Measurements from ENCODE around the gene KLF8. TPM values are rescaled to one million over a fixed set of nuclear protein-coding genes. Genes with fewer than 3 reads are reported as not detected.

Gene KLF8
- polyA plus RNA-seq, 1 donor from 2014 or later: 4.1 TPM

- no peak for TF ChIP-seq POLR2AphosphoS5 (IDR thresholded peaks at IDR 0.05)
- Histone ChIP-seq H3K9me3 (ENCODE audit: low read length) (no peaks in the 10 kb centered on the region), H3K36me3 (ENCODE audit: insufficient read depth, low read length) (no peaks in the 10 kb centered on the region), H2AFZ (ENCODE audit: low read depth, low read length) (no peak overlapping the region), H3K4me2 (ENCODE audit: low read length) (no peak overlapping the region), H3K9ac (ENCODE audit: low read length) (no peak overlapping the region), H3K9me2 (ENCODE audit: insufficient read depth, low read length) (no peaks in the 10 kb centered on the region), H3K79me2 (replicated peaks; ENCODE audit: insufficient read depth, low read length) (no peaks in the 10 kb centered on the region), H3K4me3 (ENCODE audit: low read length) (peak overlapping the region; percentile 54), H4K20me1 (ENCODE audit: insufficient read depth) (no peaks in the 10 kb centered on the region), H3K27ac (ENCODE audit: low read length) (no peak overlapping the region), H3K27me3 (ENCODE audit: insufficient read depth, low read depth, low read length) (no peaks in the 10 kb centered on the region), H3F3A (ENCODE audit: insufficient read depth, low read length, poor library complexity, severe bottlenecking) (no peaks in the 10 kb centered on the region)
Measured at GRCh38 chrX:56233100-56233499, 944 bp downstream of the KLF8 start.

GRCh38 chrX:56233682-56234081 lies 1.5 kb downstream of the KLF8 start:
- Histone ChIP-seq H3K27me3 (ENCODE audit: insufficient read depth, low read depth, low read length) (no peaks in the 10 kb centered on the region), H3K9ac (ENCODE audit: low read length) (no peak overlapping the region), H3F3A (ENCODE audit: insufficient read depth, low read length, poor library complexity, severe bottlenecking) (no peaks in the 10 kb centered on the region), H3K4me3 (ENCODE audit: low read length) (peak overlapping the region; percentile 54), H3K9me3 (ENCODE audit: low read length) (no peaks in the 10 kb centered on the region), H3K79me2 (replicated peaks; ENCODE audit: insufficient read depth, low read length) (no peaks in the 10 kb centered on the region), H3K27ac (ENCODE audit: low read length) (no peak overlapping the region), H3K4me2 (ENCODE audit: low read length) (no peak overlapping the region), H3K9me2 (ENCODE audit: insufficient read depth, low read length) (no peaks in the 10 kb centered on the region), H2AFZ (ENCODE audit: low read depth, low read length) (no peak overlapping the region), H3K36me3 (ENCODE audit: insufficient read depth, low read length) (no peaks in the 10 kb centered on the region), H4K20me1 (ENCODE audit: insufficient read depth) (no peaks in the 10 kb centered on the region)
- TF ChIP-seq EZH2 (IDR thresholded peaks at IDR 0.05; ENCODE audit: borderline replicate concordance, insufficient read depth, low read length, poor library complexity, severe bottlenecking) (no peak), POLR2AphosphoS5 (IDR thresholded peaks at IDR 0.05) (no peak), EP300 (conservative IDR thresholded peaks at IDR 0.05; ENCODE audit: poor library complexity, severe bottlenecking) (no peak)

GRCh38 chrX:56248492-56248891 lies 16.3 kb downstream of the KLF8 start:
- no peaks in the 10 kb centered on the region for H3K27me3 ChIP-seq (ENCODE audit: insufficient read depth, low read depth, low read length)
- no peaks in the 10 kb centered on the region for H4K20me1 ChIP-seq (ENCODE audit: insufficient read depth)
- H3K4me2 ChIP-seq (ENCODE audit: low read length): no peak overlapping the region
- no peak overlapping the region for H3K9ac ChIP-seq (ENCODE audit: low read length)
- no peak overlapping the region for H3K27ac ChIP-seq (ENCODE audit: low read length)
- H2AFZ ChIP-seq (ENCODE audit: low read depth, low read length): no peak overlapping the region
- H3K79me2 ChIP-seq (replicated peaks; ENCODE audit: insufficient read depth, low read length): no peaks in the 10 kb centered on the region
- H3K36me3 ChIP-seq (ENCODE audit: insufficient read depth, low read length): no peaks in the 10 kb centered on the region
- H3K4me3 ChIP-seq (ENCODE audit: low read length): no peak overlapping the region
- H3K9me2 ChIP-seq (ENCODE audit: insufficient read depth, low read length): no peaks in the 10 kb centered on the region
- no peaks in the 10 kb centered on the region for H3K9me3 ChIP-seq (ENCODE audit: low read length)
- no peaks in the 10 kb centered on the region for H3F3A ChIP-seq (ENCODE audit: insufficient read depth, low read length, poor library complexity, severe bottlenecking)
- TF ChIP-seq MXI1 (conservative IDR thresholded peaks at IDR 0.05; ENCODE audit: poor library complexity, severe bottlenecking): no peak
- TF ChIP-seq RAD21 (conservative IDR thresholded peaks at IDR 0.05): peak; percentile 84
- peak; percentile 84 for TF ChIP-seq SMC3 (conservative IDR thresholded peaks at IDR 0.05; ENCODE audit: poor library complexity)
- peak; percentile 78 for TF ChIP-seq CTCF (IDR thresholded peaks at IDR 0.05; ENCODE audit: poor library complexity, severe bottlenecking)

Data from neural cell (in vitro differentiated cells).